Neural cell (in vitro differentiated cells): ENCODE results near the gene P2RX5. TPM values are rescaled to one million over a fixed set of nuclear protein-coding genes. Genes with fewer than 3 reads are reported as not detected.

ENCODE experiments used
- H2AFZ ChIP-seq: fragments of 200-600, 300-800 bp; sonication (generic), shearing (Covaris generic); 2 replicates; pipeline ENCODE4 v1.6.0; 2014; ENCODE audit warnings: low read depth, mild to moderate bottlenecking, antibody characterized with exemption, low read length, moderate library complexity
- H3F3A ChIP-seq: fragments of 200-600 bp; shearing (Covaris generic); 2 replicates; pipeline ENCODE4 v1.6.1; 2016; ENCODE audit warnings: mild to moderate bottlenecking, moderate library complexity, mixed read lengths, antibody characterized with exemption, low read length; ENCODE audit not compliant: insufficient read depth, poor library complexity, severe bottlenecking
- H3K27ac ChIP-seq: fragments of 200-600, 300-800 bp; sonication (generic), shearing (Covaris generic); 2 replicates; pipeline ENCODE4 v1.5.1; 2014; ENCODE audit warnings: mild to moderate bottlenecking, low read length, moderate library complexity
- H3K27me3 ChIP-seq: fragments of 300-800, 200-600 bp; sonication (generic), shearing (Covaris generic); 2 replicates; pipeline ENCODE4 v1.6.0; 2014; ENCODE audit warnings: mild to moderate bottlenecking, low read depth, low read length, moderate library complexity; ENCODE audit not compliant: insufficient read depth
- H3K36me3 ChIP-seq: fragments of 300-800, 200-600 bp; sonication (generic), shearing (Covaris generic); 2 replicates; pipeline ENCODE4 v1.5.1; 2014; ENCODE audit warnings: mild to moderate bottlenecking, antibody characterized with exemption, low read length, moderate library complexity; ENCODE audit not compliant: insufficient read depth
- H3K4me2 ChIP-seq: fragments of 300-800, 200-600 bp; sonication (generic), shearing (Covaris generic); 2 replicates; pipeline ENCODE4 v1.6.0; 2014; ENCODE audit warnings: mild to moderate bottlenecking, low read length
- H3K4me3 ChIP-seq: fragments of 300-800, 200-600 bp; sonication (generic), shearing (Covaris generic); 2 replicates; pipeline ENCODE4 v1.5.1; 2014; ENCODE audit warnings: mild to moderate bottlenecking, low read length, moderate library complexity
- H3K79me2 ChIP-seq: fragments of 200-600 bp; shearing (Covaris generic); replicated peaks from 2 replicates; pipeline ENCODE4 v1.6.0; 2014; ENCODE audit warnings: mild to moderate bottlenecking, low read length, moderate library complexity; ENCODE audit not compliant: insufficient read depth
- H3K9ac ChIP-seq: fragments of 300-800, 200-600 bp; sonication (generic), shearing (Covaris generic); 2 replicates; pipeline ENCODE4 v1.6.1; 2016; ENCODE audit warnings: mild to moderate bottlenecking, low read length, mixed read lengths
- H3K9me2 ChIP-seq: fragments of 200-600 bp; shearing (Covaris generic); 2 replicates; pipeline ENCODE4 v1.6.1; 2016; ENCODE audit warnings: mild to moderate bottlenecking, low read length, mixed read lengths; ENCODE audit not compliant: insufficient read depth
- H3K9me3 ChIP-seq: fragments of 200-600, 300-800 bp; sonication (generic), shearing (Covaris generic); 2 replicates; pipeline ENCODE4 v1.6.1; 2016; ENCODE audit warnings: mild to moderate bottlenecking, mixed run types, low read length, moderate library complexity, mixed read lengths
- H4K20me1 ChIP-seq: fragments of 200-600 bp; shearing (Covaris generic); 2 replicates; pipeline ENCODE4 v1.6.1; 2016; ENCODE audit warnings: mild to moderate bottlenecking, mixed run types; ENCODE audit not compliant: insufficient read depth
- CTCF ChIP-seq: fragments of 450-650 bp; IDR thresholded peaks from 2 replicates; pipeline ENCODE4 v1.5.1; 2014; ENCODE audit warnings: antibody characterized with exemption, mild to moderate bottlenecking, moderate library complexity; ENCODE audit not compliant: poor library complexity, severe bottlenecking
- EP300 ChIP-seq: fragments of 450-650 bp; conservative IDR thresholded peaks from 2 replicates; pipeline ENCODE4 v1.6.1; 2014; ENCODE audit warnings: antibody characterized with exemption, mild to moderate bottlenecking, moderate library complexity; ENCODE audit not compliant: poor library complexity, severe bottlenecking
- EZH2 ChIP-seq: fragments of 200-600, 300-800 bp; shearing (Covaris generic), sonication (generic); IDR thresholded peaks from 2 replicates; pipeline ENCODE4 v1.6.1; 2014; ENCODE audit warnings: antibody characterized with exemption, low read length, borderline replicate concordance, mild to moderate bottlenecking; ENCODE audit not compliant: insufficient read depth, poor library complexity, severe bottlenecking
- MXI1 ChIP-seq: fragments of 450-650 bp; conservative IDR thresholded peaks from 2 replicates; pipeline ENCODE4 v1.6.1; 2014; ENCODE audit warnings: antibody characterized with exemption, mild to moderate bottlenecking; ENCODE audit not compliant: poor library complexity, severe bottlenecking
- POLR2AphosphoS5 ChIP-seq: IDR thresholded peaks from 2 replicates; pipeline ENCODE4 v1.6.1; 2012
- RAD21 ChIP-seq: fragments of 450-650 bp; conservative IDR thresholded peaks from 2 replicates; pipeline ENCODE4 v1.6.1; 2014; ENCODE audit warnings: antibody characterized with exemption, mild to moderate bottlenecking, moderate library complexity
- SMC3 ChIP-seq: fragments of 450-650 bp; conservative IDR thresholded peaks from 2 replicates; pipeline ENCODE4 v1.6.1; 2014; ENCODE audit warnings: antibody characterized with exemption, mild to moderate bottlenecking, moderate library complexity; ENCODE audit not compliant: poor library complexity
- TAF1 ChIP-seq: IDR thresholded peaks from 2 replicates; pipeline ENCODE4 v1.6.1; 2012; ENCODE audit warnings: low read depth
- polyA plus RNA-seq: library from polyadenylated mRNA; depleted of rRNA; stranded (reverse); fragments of >200 nt; gene quantifications from 2 replicates; pipeline ENCODE4 v1.2.3, GENCODE V29; 2014
- TF ChIP-seq, protein P1 (sequence below): IDR thresholded peaks from 2 replicates; pipeline ENCODE4 v1.6.1; 2012; ENCODE audit warnings: borderline replicate concordance

Gene P2RX5
- polyA plus RNA-seq, 1 donor from 2014 or later, result 7.0 TPM

DNA sequence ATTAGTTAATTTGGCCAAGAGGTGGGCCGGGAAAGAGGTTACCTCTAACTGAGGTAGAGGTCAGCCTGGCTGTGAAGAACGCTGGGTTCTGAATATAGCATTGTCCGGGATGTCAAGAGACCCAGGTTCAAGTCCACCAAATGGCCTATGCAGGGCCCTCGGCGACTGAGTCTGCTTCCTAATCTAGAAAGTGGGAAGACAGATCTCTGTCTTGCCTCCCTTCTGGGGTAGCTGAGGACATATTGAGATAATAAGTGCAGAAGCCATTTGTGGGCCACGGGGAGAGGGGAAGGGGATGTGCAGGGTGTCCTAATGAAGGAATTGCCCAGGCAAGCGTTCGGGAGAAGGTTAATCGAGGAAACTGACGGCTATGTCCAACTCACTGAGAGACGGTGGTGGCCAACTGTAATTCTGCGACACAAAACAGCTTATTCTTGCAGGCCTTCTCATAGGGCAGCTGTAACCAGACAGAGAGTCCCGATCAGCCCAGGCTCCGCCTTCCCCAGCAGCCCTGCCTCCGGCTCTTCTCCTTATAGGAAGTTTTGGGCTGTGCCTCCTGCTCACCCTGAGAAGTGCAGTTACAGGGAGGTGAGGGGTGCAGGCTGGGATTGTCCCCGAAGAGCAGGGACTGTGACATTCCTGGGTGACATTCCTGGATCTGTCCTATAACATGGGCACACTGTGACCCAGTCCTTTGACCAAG lies 43.6 kb upstream of the P2RX5 start:
- Histone ChIP-seq H3K9me2 (no peaks in the 10 kb centered on the region), H3K27ac (no peak overlapping the region), H3K79me2 (no peaks in the 10 kb centered on the region), H3K36me3 (no peaks in the 10 kb centered on the region), H3K27me3 (no peaks in the 10 kb centered on the region), H3K4me2 (no peak overlapping the region), H3F3A (no peaks in the 10 kb centered on the region), H3K9me3 (no peaks in the 10 kb centered on the region), H4K20me1 (no peaks in the 10 kb centered on the region), H2AFZ (no peak overlapping the region), H3K9ac (no peak overlapping the region), H3K4me3 (no peak overlapping the region)
- TF ChIP-seq EZH2, result no peak
- no peak for TF ChIP-seq MXI1
- TF ChIP-seq SMC3, result no peak
- no peak for TF ChIP-seq TAF1
- TF ChIP-seq EP300, result no peak
- TF ChIP-seq, protein P1, sequence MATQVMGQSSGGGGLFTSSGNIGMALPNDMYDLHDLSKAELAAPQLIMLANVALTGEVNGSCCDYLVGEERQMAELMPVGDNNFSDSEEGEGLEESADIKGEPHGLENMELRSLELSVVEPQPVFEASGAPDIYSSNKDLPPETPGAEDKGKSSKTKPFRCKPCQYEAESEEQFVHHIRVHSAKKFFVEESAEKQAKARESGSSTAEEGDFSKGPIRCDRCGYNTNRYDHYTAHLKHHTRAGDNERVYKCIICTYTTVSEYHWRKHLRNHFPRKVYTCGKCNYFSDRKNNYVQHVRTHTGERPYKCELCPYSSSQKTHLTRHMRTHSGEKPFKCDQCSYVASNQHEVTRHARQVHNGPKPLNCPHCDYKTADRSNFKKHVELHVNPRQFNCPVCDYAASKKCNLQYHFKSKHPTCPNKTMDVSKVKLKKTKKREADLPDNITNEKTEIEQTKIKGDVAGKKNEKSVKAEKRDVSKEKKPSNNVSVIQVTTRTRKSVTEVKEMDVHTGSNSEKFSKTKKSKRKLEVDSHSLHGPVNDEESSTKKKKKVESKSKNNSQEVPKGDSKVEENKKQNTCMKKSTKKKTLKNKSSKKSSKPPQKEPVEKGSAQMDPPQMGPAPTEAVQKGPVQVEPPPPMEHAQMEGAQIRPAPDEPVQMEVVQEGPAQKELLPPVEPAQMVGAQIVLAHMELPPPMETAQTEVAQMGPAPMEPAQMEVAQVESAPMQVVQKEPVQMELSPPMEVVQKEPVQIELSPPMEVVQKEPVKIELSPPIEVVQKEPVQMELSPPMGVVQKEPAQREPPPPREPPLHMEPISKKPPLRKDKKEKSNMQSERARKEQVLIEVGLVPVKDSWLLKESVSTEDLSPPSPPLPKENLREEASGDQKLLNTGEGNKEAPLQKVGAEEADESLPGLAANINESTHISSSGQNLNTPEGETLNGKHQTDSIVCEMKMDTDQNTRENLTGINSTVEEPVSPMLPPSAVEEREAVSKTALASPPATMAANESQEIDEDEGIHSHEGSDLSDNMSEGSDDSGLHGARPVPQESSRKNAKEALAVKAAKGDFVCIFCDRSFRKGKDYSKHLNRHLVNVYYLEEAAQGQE, result no peak
- no peak for TF ChIP-seq POLR2AphosphoS5
- no peak for TF ChIP-seq CTCF

DNA sequence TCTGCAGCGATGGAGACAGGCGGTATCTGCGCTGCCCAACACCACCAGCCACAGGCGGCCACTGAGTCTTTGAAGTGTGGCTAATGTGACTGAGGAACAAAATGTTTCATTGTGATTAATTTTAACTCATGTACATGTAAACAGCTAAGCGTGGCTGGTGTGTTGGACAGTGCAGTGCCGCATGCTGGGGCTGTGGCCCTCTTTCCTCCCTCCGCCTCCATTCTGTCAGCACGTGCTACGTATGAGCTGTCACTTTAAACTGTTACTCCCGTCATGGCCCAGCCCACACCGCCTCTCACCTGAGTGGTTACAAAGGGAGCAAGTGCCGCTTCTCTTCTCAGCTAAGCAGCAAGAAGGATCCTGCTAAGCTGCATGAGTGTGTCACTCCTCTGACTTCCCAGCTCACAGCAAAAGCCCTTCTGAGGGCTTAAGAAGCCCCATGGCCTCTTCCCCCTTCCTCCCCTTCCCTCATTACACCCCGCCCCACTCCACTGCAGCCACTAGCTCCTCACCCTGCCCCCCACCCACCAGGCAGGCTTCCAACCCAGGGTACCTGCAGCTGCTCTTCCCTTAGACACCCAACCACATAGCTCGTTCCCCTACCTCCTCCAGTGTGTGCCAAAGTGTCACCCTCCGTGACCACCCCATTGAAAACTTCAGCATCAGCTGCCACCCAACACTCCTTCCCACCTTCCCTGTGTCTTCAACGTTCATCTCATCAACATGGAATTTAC lies 42.8 kb upstream of the P2RX5 start:
- no peak overlapping the region for H2AFZ ChIP-seq
- no peaks in the 10 kb centered on the region for H3F3A ChIP-seq
- TF ChIP-seq TAF1 (no peak), MXI1 (no peak), EP300 (no peak), RAD21 (no peak), EZH2 (no peak), POLR2AphosphoS5 (no peak), SMC3 (no peak), CTCF (no peak)
- TF ChIP-seq, protein P1, result no peak
- H3K9me3 ChIP-seq, result no peaks in the 10 kb centered on the region
- H3K79me2 ChIP-seq, result no peaks in the 10 kb centered on the region
- no peak overlapping the region for H3K9ac ChIP-seq
- H3K27ac ChIP-seq, result no peak overlapping the region
- no peaks in the 10 kb centered on the region for H4K20me1 ChIP-seq
- no peaks in the 10 kb centered on the region for H3K36me3 ChIP-seq
- no peak overlapping the region for H3K4me2 ChIP-seq
- H3K27me3 ChIP-seq, result no peaks in the 10 kb centered on the region
- H3K4me3 ChIP-seq, result no peak overlapping the region
- H3K9me2 ChIP-seq, result no peaks in the 10 kb centered on the region
